Psoas muscle (tissue), 8 donors: ENCODE data around the gene LY9. TPM values are rescaled to one million over a fixed set of nuclear protein-coding genes. Genes with fewer than 3 reads are reported as not detected.

Source experiments
- ATAC-seq, 4 donors: fragments of 200-7000 bp; cut with Tn5 transposase; one replicate each; pipeline ENCODE4 v1.9.1; 2020; ENCODE audit warnings: moderate library complexity in 3 of 4, mild to moderate bottlenecking in 2 of 4
- DNase-seq, 2 donors: peaks; one replicate each; pipeline ENCODE4 v3.0.0-alpha.2; 2020
- H3K27ac ChIP-seq: fragments of 200-600 bp; one replicate; pipeline ENCODE4 v1.8.0; 2022
- H3K27me3 ChIP-seq, 3 donors: fragments of 200-600 bp in 1 of 3; one replicate each; pipeline versions ENCODE4 v1.6.1 to v1.8.0; 2013 to 2022; ENCODE audit warnings: low read length in 2 of 3, mild to moderate bottlenecking in 2 of 3, moderate library complexity in 1 of 3; ENCODE audit not compliant: insufficient read depth in 3 of 3
- H3K36me3 ChIP-seq, 2 donors: fragments of 200-600 bp in 1 of 2; one replicate each; pipeline versions ENCODE4 v1.6.1 to v1.8.0; 2013 to 2022; ENCODE audit warnings: low read depth in 1 of 2, mild to moderate bottlenecking in 1 of 2, moderate library complexity in 1 of 2; ENCODE audit not compliant: insufficient read depth in 1 of 2
- H3K4me1 ChIP-seq: fragments of 200-600 bp; one replicate; pipeline ENCODE4 v1.8.0; 2022
- H3K4me3 ChIP-seq: fragments of 200-600 bp; one replicate; pipeline ENCODE4 v1.8.0; 2022; ENCODE audit warnings: mild to moderate bottlenecking
- H3K9me3 ChIP-seq: fragments of 200-600 bp; one replicate; pipeline ENCODE4 v1.8.0; 2022
- CTCF ChIP-seq: fragments of 200-600 bp; IDR thresholded peaks from one replicate; pipeline ENCODE4 v1.8.0; 2022; ENCODE audit warnings: antibody characterized with exemption
- WGBS, 3 donors: extraction: QIAGEN DNeasy Blood & Tissue Kit; methylation state at CpG; one replicate each; pipeline versions ENCODE4 v1.1.6 to v1.1.7; 2013; 5-methylcytosine and 5-hydroxymethylcytosine counted together
- intact Hi-C, 2 donors: fragments of 100-400 bp; cut with DNase I; formaldehyde crosslinking; loops; one replicate each; pipeline versions ENCODE4 v1.11.0 to v1.14.2; 2022
- polyA plus RNA-seq, 3 donors: library from polyadenylated mRNA; stranded (reverse); fragments of 200-250 nt; gene quantifications; one replicate each; pipeline ENCODE4 v1.2.3, GENCODE V29; 2013
- total RNA-seq, 4 donors: library from RNA; stranded (reverse); fragmentation: NEBNext Ultra II Directional in 2 of 4; extraction: Animal tissue kit (Norgen Biotek cat#: 25700) in 2 of 4; gene quantifications; one replicate each; pipeline versions ENCODE4 v1.2.1 to v1.2.4, GENCODE V29; 2021 to 2023
- donor health status: healthy with polysubstance abuse.
- donor health status: DM: no; HTN: no; CAD: no; lungs with moderate emphysema.
- donor health status: Bipolar disorder and iron deficiency.
- donor health status: healthy.
- donor health status: DM: yes; HTN: yes; CAD: no.
- donor health status: DM: no; HTN: no; CAD: no.
- donor health status: DM: no; HTN: no; CAD: no.
- donor health status: DM: yes; HTN: yes; CAD: no.

Gene LY9
- total and polyA plus RNA-seq, 7 donors, result 0.06 to 0.49 (median 0.27) TPM; not detected in 2

- ATAC-seq (no peak), DNase-seq (no peak)
- H3K27ac ChIP-seq, result no peak overlapping the region
- no peaks in the 10 kb centered on the region for H3K9me3 ChIP-seq
- H3K4me1 ChIP-seq, result no peaks in the 10 kb centered on the region
- no peaks in the 10 kb centered on the region for H3K36me3 ChIP-seq
- peaks cover 0 to 2% (median 2%) of the 10 kb centered on the region in 3 donors for H3K27me3 ChIP-seq
- 32 to 43% (median 38%) methylated on average over 4 of the region's 4 CpGs for WGBS, 3 donors
- intact Hi-C loops, result no loop called here
- no peak for TF ChIP-seq CTCF
- H3K4me3 ChIP-seq, result no peak overlapping the region
Observed at GRCh38 chr1:160797861-160798273, 1.9 kb downstream of the LY9 start.

DNA sequence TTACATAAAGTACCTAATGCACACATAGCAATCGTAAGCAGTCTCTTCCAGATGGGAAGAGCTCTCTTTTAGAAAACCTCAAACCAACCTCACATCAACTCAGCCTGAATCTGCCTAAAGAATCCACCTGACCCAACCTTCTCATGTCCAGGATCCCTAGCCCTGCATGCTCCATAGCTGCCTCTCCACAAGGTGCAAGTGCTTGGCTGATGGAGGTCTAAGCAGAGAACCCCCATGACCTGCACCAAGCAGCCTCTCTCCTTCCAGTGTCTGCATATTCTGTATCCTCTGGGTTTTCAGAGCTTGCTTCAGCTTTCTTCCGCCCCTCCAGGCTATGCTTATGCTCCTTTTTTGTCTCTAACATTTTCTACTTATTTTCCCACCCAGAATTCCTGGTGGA lies 2.5 kb downstream of the LY9 start:
- no peak for ATAC-seq
- no peak overlapping the region for H3K4me3 ChIP-seq
- no peak for TF ChIP-seq CTCF

DNA sequence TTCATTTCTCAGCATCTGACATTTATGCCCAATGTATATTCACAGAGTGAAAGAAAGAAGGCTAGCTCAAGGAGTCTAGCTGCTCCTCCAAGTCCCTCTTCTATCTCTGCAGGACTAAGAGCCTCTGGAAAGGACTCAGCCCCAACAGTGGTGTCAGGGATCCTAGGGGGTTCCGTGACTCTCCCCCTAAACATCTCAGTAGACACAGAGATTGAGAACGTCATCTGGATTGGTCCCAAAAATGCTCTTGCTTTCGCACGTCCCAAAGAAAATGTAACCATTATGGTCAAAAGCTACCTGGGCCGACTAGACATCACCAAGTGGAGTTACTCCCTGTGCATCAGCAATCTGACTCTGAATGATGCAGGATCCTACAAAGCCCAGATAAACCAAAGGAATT lies 3.7 kb downstream of the LY9 start:
- intact Hi-C loops, result no loop called here
- WGBS, 3 donors, result 85 to 90% (median 86%) methylated on average over 5 of the region's 5 CpGs
- TF ChIP-seq CTCF, result no peak

More for the DNA sequence above, 2.5 kb downstream of the LY9 start:
- Histone ChIP-seq H3K27me3 (peaks cover 0 to 2% (median 2%) of the 10 kb centered on the region in 3 donors), H3K36me3 (no peaks in the 10 kb centered on the region), H3K27ac (no peak overlapping the region), H3K4me1 (no peaks in the 10 kb centered on the region), H3K9me3 (no peaks in the 10 kb centered on the region)
- DNase-seq, result no peak
- WGBS, 3 donors, result 76 to 78% (median 78%) methylated on average over 2 of the region's 2 CpGs
- intact Hi-C loops, result no loop called here

DNA sequence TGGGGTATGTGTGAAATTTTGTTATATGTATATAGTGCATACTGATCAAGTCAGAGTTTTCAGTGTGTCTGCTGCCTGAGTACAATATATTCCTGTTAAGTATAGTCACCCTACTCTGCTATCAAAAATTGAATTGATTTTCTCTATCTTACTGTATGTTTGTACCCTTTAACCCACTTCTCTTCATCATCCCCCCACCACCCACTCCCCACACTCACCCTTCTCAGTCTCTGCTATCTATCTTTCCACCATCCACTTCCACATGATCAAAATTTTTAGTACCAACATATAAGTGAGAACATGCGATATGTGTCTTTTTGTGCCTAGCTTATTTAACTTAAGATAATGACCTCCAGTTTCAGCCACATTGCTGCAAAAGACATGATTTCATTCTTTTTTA lies 4.2 kb downstream of the LY9 start:
- 97 to 100% (median 100%) methylated on average over 1 of the region's 1 CpG for WGBS, 3 donors
- H3K27me3 ChIP-seq, result peaks cover 0 to 2% (median 0%) of the 10 kb centered on the region in 3 donors
- H3K9me3 ChIP-seq, result no peaks in the 10 kb centered on the region
- no peaks in the 10 kb centered on the region for H3K4me1 ChIP-seq
- DNase-seq, result no peak
- intact Hi-C loops, result no loop called here
- H3K4me3 ChIP-seq, result no peak overlapping the region
- TF ChIP-seq CTCF, result no peak
- no peak for ATAC-seq
- H3K27ac ChIP-seq, result no peak overlapping the region
- no peaks in the 10 kb centered on the region for H3K36me3 ChIP-seq

More for the DNA sequence above, 3.7 kb downstream of the LY9 start:
- ATAC-seq (no peak), DNase-seq (no peak)
- H3K36me3 ChIP-seq, result no peaks in the 10 kb centered on the region
- H3K4me3 ChIP-seq, result no peak overlapping the region
- peaks cover 0 to 2% (median 0%) of the 10 kb centered on the region in 3 donors for H3K27me3 ChIP-seq
- no peak overlapping the region for H3K27ac ChIP-seq
- H3K4me1 ChIP-seq, result no peaks in the 10 kb centered on the region
- H3K9me3 ChIP-seq, result no peaks in the 10 kb centered on the region
